ENCODE results near the gene POTEC.
"Not testable (repeated sequence)": the region's sequence is repeated elsewhere in the genome, so short reads cannot be mapped to it uniquely, and the experiment has no call there.

DNA sequence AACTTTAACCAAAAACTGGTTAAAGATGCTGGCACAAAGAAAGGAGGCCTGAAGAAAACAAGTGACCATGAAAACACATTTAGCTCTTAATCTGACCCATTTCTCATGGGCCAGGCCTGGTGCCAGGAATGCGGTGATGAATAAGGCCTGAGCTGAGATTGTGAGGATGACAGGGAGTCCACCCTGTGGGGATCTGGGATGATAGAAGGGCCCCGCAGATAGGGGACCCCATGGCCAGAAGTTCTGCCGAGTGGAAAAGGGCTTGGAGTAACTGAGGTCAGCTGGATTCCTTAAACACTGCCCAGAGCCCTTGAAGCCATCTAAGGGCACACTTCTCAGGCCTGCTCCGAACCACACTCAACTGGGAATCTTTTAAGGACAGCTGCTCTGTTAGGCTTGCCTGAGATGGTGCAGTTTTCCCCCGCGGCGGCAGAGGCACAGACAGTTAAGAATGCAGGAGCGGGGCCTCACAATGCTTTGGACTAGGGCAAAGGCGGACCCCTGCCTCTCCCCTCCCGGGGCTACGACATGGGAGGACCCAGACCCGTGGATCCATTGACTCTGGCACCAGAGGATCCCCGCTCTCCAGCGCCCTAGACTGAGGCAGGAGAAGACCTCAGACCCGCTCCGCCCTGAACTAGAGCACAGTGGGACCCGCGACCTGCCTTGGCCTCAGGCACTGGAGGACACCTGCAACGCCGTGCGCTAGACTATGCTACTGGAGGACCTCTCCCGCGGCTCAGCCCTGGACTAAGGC lies 70.0 kb downstream of the POTEC start:
- not testable (repeated sequence) for TF ChIP-seq POLR2AphosphoS5 (IDR thresholded peaks at IDR 0.05; ENCODE audit: borderline replicate concordance, low read depth, low read length); EZH2 (IDR thresholded peaks at IDR 0.05); FOXP2 (optimal IDR thresholded peaks at IDR 0.05; ENCODE audit: control extremely low read depth, extremely low read length, insufficient read depth)
